CD4-positive, CD25-positive, alpha-beta regulatory T cell (primary cell): ENCODE data around the gene PASK. TPM values are rescaled to one million over a fixed set of nuclear protein-coding genes. Genes with fewer than 3 reads are reported as not detected.
"Not testable (repeated sequence)": the region's sequence is repeated elsewhere in the genome, so short reads cannot be mapped to it uniquely, and the experiment has no call there.

ENCODE experiments used
- ATAC-seq, 2 donors: fragments of 150-1000 bp; cut with Tn5 transposase; one replicate each; pipeline ENCODE4 v1.10.0; 2021; ENCODE audit warnings: low read depth in 2 of 2, moderate number of reproducible peaks in 2 of 2, moderate library complexity in 1 of 2
- DNase-seq, 3 donors: peaks; one replicate each; pipeline versions ENCODE4 v3.0.0 to v3.0.0-alpha.2; 2012 to 2022; ENCODE audit warnings: mixed read lengths in 1 of 3
- H3K27ac ChIP-seq: one replicate; pipeline ENCODE4 v1.7.0; 2013; ENCODE audit warnings: mild to moderate bottlenecking, low read length; ENCODE audit not compliant: insufficient read depth, poor library complexity, severe bottlenecking
- H3K27me3 ChIP-seq: one replicate; pipeline ENCODE4 v1.7.0; 2013; ENCODE audit warnings: low read length; ENCODE audit not compliant: control insufficient read depth, insufficient read depth
- H3K36me3 ChIP-seq: one replicate; pipeline ENCODE4 v1.7.0; 2013; ENCODE audit warnings: mild to moderate bottlenecking, low read length, moderate library complexity; ENCODE audit not compliant: control insufficient read depth, insufficient read depth
- H3K4me1 ChIP-seq: 2 replicates; pipeline ENCODE4 v1.7.0; 2013; ENCODE audit warnings: mild to moderate bottlenecking, low read length; ENCODE audit not compliant: insufficient read depth, control insufficient read depth, poor library complexity, severe bottlenecking
- H3K4me3 ChIP-seq: one replicate; pipeline ENCODE4 v1.7.0; 2013; ENCODE audit warnings: low read depth, mild to moderate bottlenecking, low read length, moderate library complexity
- H3K9me3 ChIP-seq, 2 experiments: 1 replicate in 1 of 2; 2 replicates in 1 of 2; pipeline ENCODE4 v1.7.0; 2013; ENCODE audit warnings: low read length in 2 of 2, mild to moderate bottlenecking in 1 of 2, moderate library complexity in 1 of 2; ENCODE audit not compliant: control insufficient read depth in 2 of 2
- H3K27ac Mint-ChIP-seq, 3 donors: one replicate each; pipeline ENCODE4 v1.8.0; 2020 to 2022; ENCODE audit warnings: mild to moderate bottlenecking in 3 of 3, mixed read lengths in 3 of 3, moderate library complexity in 2 of 3
- H3K27me3 Mint-ChIP-seq: one replicate; pipeline ENCODE4 v1.8.0; 2022; ENCODE audit warnings: mild to moderate bottlenecking, mixed read lengths
- H3K36me3 Mint-ChIP-seq: one replicate; pipeline ENCODE4 v1.8.0; 2020; ENCODE audit warnings: mixed read lengths
- H3K4me1 Mint-ChIP-seq, 4 donors: one replicate each; pipeline ENCODE4 v1.8.0; 2020 to 2022; ENCODE audit warnings: mixed read lengths in 4 of 4, mild to moderate bottlenecking in 1 of 4
- H3K4me3 Mint-ChIP-seq, 4 donors: one replicate each; pipeline ENCODE4 v1.8.0; 2020 to 2022; ENCODE audit warnings: mild to moderate bottlenecking in 4 of 4, mixed read lengths in 4 of 4, moderate library complexity in 3 of 4
- H3K9me3 Mint-ChIP-seq, 7 donors: one replicate each; pipeline ENCODE4 v1.8.0; 2020 to 2022; ENCODE audit warnings: mixed read lengths in 7 of 7, mild to moderate bottlenecking in 3 of 7, moderate library complexity in 2 of 7
- polyA plus RNA-seq, 4 donors: library from polyadenylated mRNA; unstranded; fragments of 300-500 nt; fragmentation: Illumina TruSeq; gene quantifications; one replicate each; pipeline ENCODE4 v1.2.3, GENCODE V29; 2021
- total RNA-seq: library from RNA; stranded (reverse); gene quantifications from one replicate; pipeline ENCODE4 v1.2.3, GENCODE V29; 2022

The PASK gene
- total and polyA plus RNA-seq, 5 donors from 2014 or later = 15.9 to 160 (median 23.0) TPM

GRCh38 chr2:241095594-241096290 is 53.5 kb downstream of the PASK start:
- no peaks in the 10 kb centered on the region for H3K9me3 ChIP-seq
- peaks cover 61% of the 10 kb centered on the region for H3K36me3 Mint-ChIP-seq
- peak overlapping the region; percentile 55 for H3K4me3 ChIP-seq
- peaks cover 44 to 80% (median 51%) of the 10 kb centered on the region in 4 donors for H3K4me1 Mint-ChIP-seq
- H3K27me3 ChIP-seq = no peaks in the 10 kb centered on the region
- H3K36me3 ChIP-seq = peaks cover 78% of the 10 kb centered on the region
- peak overlapping the region; percentile 94 to 99 (median 95) for H3K27ac Mint-ChIP-seq
- peak overlapping the region; percentile 73 for H3K27ac ChIP-seq
- peaks cover 61% of the 10 kb centered on the region for H3K4me1 ChIP-seq
- H3K27me3 Mint-ChIP-seq = peaks cover 4% of the 10 kb centered on the region
- peak; percentile 88 to 92 for ATAC-seq
- DNase-seq = peak; percentile 65 to 83 (median 79)
- peak overlapping the region; percentile 77 to 97 (median 89) for H3K4me3 Mint-ChIP-seq
- peaks cover 0 to 2% (median 0%) of the 10 kb centered on the region in 7 donors for H3K9me3 Mint-ChIP-seq

GRCh38 chr2:241094924-241095420 is 54.3 kb downstream of the PASK start:
- Histone ChIP-seq H3K9me3 (no peaks in the 10 kb centered on the region), H3K4me1 (peaks cover 54% of the 10 kb centered on the region), H3K27ac (peak overlapping the region; percentile 71), H3K27me3 (no peaks in the 10 kb centered on the region), H3K36me3 (peaks cover 83% of the 10 kb centered on the region), H3K4me3 (peak overlapping the region; percentile 55)
- Mint-ChIP-seq H3K9me3 (peaks cover 0 to 2% (median 0%) of the 10 kb centered on the region in 7 donors), H3K36me3 (peaks cover 61% of the 10 kb centered on the region), H3K4me1 (peaks cover 38 to 76% (median 45%) of the 10 kb centered on the region in 4 donors), H3K4me3 (peak overlapping the region; percentile 77 to 97 (median 89)), H3K27me3 (peaks cover 4% of the 10 kb centered on the region), H3K27ac (peak overlapping the region; percentile 36 to 99 (median 94))
- no peak for DNase-seq
- no peak for ATAC-seq

GRCh38 chr2:241094172-241094571 is 55.1 kb downstream of the PASK start:
- ATAC-seq (no peak), DNase-seq (no peak)
- Histone ChIP-seq H3K27ac (no peak overlapping the region), H3K4me1 (peaks cover 46% of the 10 kb centered on the region), H3K36me3 (peaks cover 84% of the 10 kb centered on the region), H3K27me3 (no peaks in the 10 kb centered on the region), H3K4me3 (no peak overlapping the region), H3K9me3 (no peaks in the 10 kb centered on the region)
- peaks cover 34 to 68% (median 38%) of the 10 kb centered on the region in 4 donors for H3K4me1 Mint-ChIP-seq
- peaks cover 60% of the 10 kb centered on the region for H3K36me3 Mint-ChIP-seq
- peak overlapping the region in 1 of 3 donors; percentile 25 for H3K27ac Mint-ChIP-seq
- peak overlapping the region in 1 of 4 donors; percentile 7 for H3K4me3 Mint-ChIP-seq
- peaks cover 0 to 2% (median 0%) of the 10 kb centered on the region in 7 donors for H3K9me3 Mint-ChIP-seq
- H3K27me3 Mint-ChIP-seq = peaks cover 4% of the 10 kb centered on the region

GRCh38 chr2:241093133-241093781 is 56.0 kb downstream of the PASK start:
- Mint-ChIP-seq H3K4me1 (peaks cover 26 to 59% (median 30%) of the 10 kb centered on the region in 4 donors), H3K36me3 (peaks cover 59% of the 10 kb centered on the region)
- not testable (repeated sequence) for H3K4me3 Mint-ChIP-seq, H3K9me3 ChIP-seq, H3K27ac ChIP-seq, H3K27ac Mint-ChIP-seq, H3K4me3 ChIP-seq, H3K27me3 ChIP-seq, H3K27me3 Mint-ChIP-seq, DNase-seq, ATAC-seq, H3K9me3 Mint-ChIP-seq
- peaks cover 86% of the 10 kb centered on the region for H3K36me3 ChIP-seq
- H3K4me1 ChIP-seq = peaks cover 41% of the 10 kb centered on the region

GRCh38 chr2:241092677-241093076 is 56.6 kb downstream of the PASK start:
- Mint-ChIP-seq H3K27me3 (peaks cover 4% of the 10 kb centered on the region), H3K4me1 (peaks cover 21 to 53% (median 27%) of the 10 kb centered on the region in 4 donors), H3K9me3 (peaks cover 0 to 2% (median 0%) of the 10 kb centered on the region in 7 donors), H3K36me3 (peaks cover 62% of the 10 kb centered on the region), H3K27ac (peak overlapping the region in 1 of 3 donors; percentile 71), H3K4me3 (no peak overlapping the region)
- no peak overlapping the region for H3K4me3 ChIP-seq
- no peaks in the 10 kb centered on the region for H3K9me3 ChIP-seq
- peaks cover 88% of the 10 kb centered on the region for H3K36me3 ChIP-seq
- no peaks in the 10 kb centered on the region for H3K27me3 ChIP-seq
- no peak for ATAC-seq
- H3K4me1 ChIP-seq = peaks cover 35% of the 10 kb centered on the region
- no peak for DNase-seq
- H3K27ac ChIP-seq = no peak overlapping the region

GRCh38 chr2:241091734-241092445 is 57.4 kb downstream of the PASK start:
- Mint-ChIP-seq H3K27ac (peak overlapping the region in 1 of 3 donors; percentile 5), H3K27me3 (peaks cover 4% of the 10 kb centered on the region), H3K4me1 (peaks cover 13 to 45% (median 20%) of the 10 kb centered on the region in 4 donors), H3K36me3 (peaks cover 61% of the 10 kb centered on the region), H3K4me3 (no peak overlapping the region), H3K9me3 (peaks cover 0 to 2% (median 0%) of the 10 kb centered on the region in 7 donors)
- Histone ChIP-seq H3K27ac (no peak overlapping the region), H3K4me3 (no peak overlapping the region), H3K4me1 (peaks cover 28% of the 10 kb centered on the region), H3K36me3 (peaks cover 88% of the 10 kb centered on the region), H3K9me3 (no peaks in the 10 kb centered on the region), H3K27me3 (no peaks in the 10 kb centered on the region)
- DNase-seq (no peak), ATAC-seq (no peak)

- Histone ChIP-seq H3K4me3 (no peak overlapping the region), H3K27ac (no peak overlapping the region), H3K36me3 (peaks cover 89% of the 10 kb centered on the region), H3K4me1 (peaks cover 21% of the 10 kb centered on the region), H3K9me3 (no peaks in the 10 kb centered on the region), H3K27me3 (no peaks in the 10 kb centered on the region)
- H3K27ac Mint-ChIP-seq = peak overlapping the region in 1 of 3 donors; percentile 5
- H3K4me3 Mint-ChIP-seq = no peak overlapping the region
- no peak for ATAC-seq
- H3K27me3 Mint-ChIP-seq = peaks cover 4% of the 10 kb centered on the region
- peaks cover 0 to 2% (median 0%) of the 10 kb centered on the region in 7 donors for H3K9me3 Mint-ChIP-seq
- H3K36me3 Mint-ChIP-seq = peaks cover 61% of the 10 kb centered on the region
- H3K4me1 Mint-ChIP-seq = peaks cover 10 to 38% (median 17%) of the 10 kb centered on the region in 4 donors
- no peak for DNase-seq
Measured at GRCh38 chr2:241091201-241091600, 58.1 kb downstream of the PASK start.
